Activated CD8-positive, alpha-beta T cell treated with anti-CD3 and anti-CD28 coated beads, Interleukin-2, amount 10 ng/mL, durations not matched to agents 7 days and 5 days (primary cell): Measurements from ENCODE around the gene GPD1L. TPM values are rescaled to one million over a fixed set of nuclear protein-coding genes. Genes with fewer than 3 reads are reported as not detected.

Experiments used
- ATAC-seq: fragments of 150-1000 bp; cut with Tn5 transposase; one replicate; pipeline ENCODE4 v1.10.0; 2021; ENCODE audit warnings: moderate library complexity
- CTCF ChIA-PET: fragments of 350-600 bp; sonication (Branson Sonifier 250); formaldehyde crosslinking; loops from one replicate; lab custom pipeline; 2021; ENCODE audit warnings: antibody characterized with exemption; lab: Charles Lee
- POLR2A ChIA-PET: fragments of 350-600 bp; sonication (Branson Sonifier 250); formaldehyde crosslinking; loops from one replicate; lab custom pipeline; 2021; ENCODE audit warnings: antibody characterized with exemption; lab: Charles Lee
- DNase-seq: peaks from one replicate; pipeline ENCODE4 v3.0.0-alpha.2; 2020
- H3K27ac Mint-ChIP-seq: one replicate; pipeline ENCODE4 v1.8.0; 2021; ENCODE audit warnings: mild to moderate bottlenecking, mixed read lengths
- H3K27me3 Mint-ChIP-seq: one replicate; pipeline ENCODE4 v1.8.0; 2021; ENCODE audit warnings: low read depth, mixed read lengths
- H3K36me3 Mint-ChIP-seq: one replicate; pipeline ENCODE4 v1.8.0; 2021; ENCODE audit warnings: low read depth, mixed read lengths
- H3K4me1 Mint-ChIP-seq: one replicate; pipeline ENCODE4 v1.8.0; 2021; ENCODE audit warnings: low read depth, mixed read lengths
- H3K4me3 Mint-ChIP-seq: one replicate; pipeline ENCODE4 v1.8.0; 2021; ENCODE audit warnings: mild to moderate bottlenecking, mixed read lengths
- H3K9me3 Mint-ChIP-seq: one replicate; pipeline ENCODE4 v1.8.0; 2022; ENCODE audit warnings: mixed read lengths; ENCODE audit not compliant: insufficient read depth
- total RNA-seq, 2 experiments: library from RNA; stranded (reverse); gene quantifications; one replicate each; pipeline ENCODE4 v1.2.3, GENCODE V29; 2021

Gene GPD1L
- total RNA-seq, 2 experiments from 2014 or later = 33.8 to 37.0 TPM

DNA sequence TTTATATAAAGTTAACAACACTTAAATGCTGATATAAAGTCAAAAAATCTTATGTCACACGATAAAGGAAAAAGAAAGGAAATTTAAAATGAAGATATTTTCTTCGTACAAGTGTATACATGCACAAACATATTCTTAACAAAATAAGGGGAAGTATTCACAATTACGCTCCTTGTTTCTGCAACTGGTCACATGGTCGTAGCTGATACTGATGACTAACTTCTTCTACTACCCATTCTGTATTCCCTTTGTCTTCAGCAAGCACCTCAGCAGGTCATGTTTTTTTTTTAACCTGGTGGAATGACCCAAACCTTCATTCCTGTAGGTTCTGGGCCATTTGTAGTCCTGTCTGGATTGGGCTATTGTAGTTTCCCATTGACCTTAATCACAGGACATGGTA is 102.0 kb downstream of the GPD1L start:
- ATAC-seq (no peak), DNase-seq (no peak)
- Mint-ChIP-seq H3K27ac (no peak overlapping the region), H3K27me3 (peaks cover 8% of the 10 kb centered on the region), H3K9me3 (no peaks in the 10 kb centered on the region), H3K36me3 (no peaks in the 10 kb centered on the region), H3K4me3 (no peak overlapping the region), H3K4me1 (no peaks in the 10 kb centered on the region)
- CTCF ChIA-PET = no interaction called here
- POLR2A ChIA-PET = no interaction called here

DNA sequence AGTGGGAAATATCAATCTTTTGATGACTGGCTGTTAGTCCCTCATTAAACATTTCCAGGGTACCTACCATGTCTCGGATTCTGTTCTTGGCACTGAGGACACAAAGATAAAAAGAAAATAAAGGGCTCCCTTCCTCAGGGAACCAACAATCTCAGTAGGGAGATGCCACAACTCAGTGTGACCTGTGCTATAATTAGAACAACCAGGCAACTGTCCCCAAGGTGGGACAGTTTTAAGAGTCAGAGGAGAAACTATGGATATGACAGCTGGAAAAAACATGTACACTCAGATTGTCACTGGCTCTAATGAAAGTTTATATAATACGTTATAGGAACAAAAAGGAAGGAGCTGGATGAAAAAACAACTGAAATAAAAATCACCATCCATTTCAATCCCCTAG is 108.8 kb downstream of the GPD1L start:
- Mint-ChIP-seq H3K36me3 (no peaks in the 10 kb centered on the region), H3K27ac (no peak overlapping the region), H3K9me3 (no peaks in the 10 kb centered on the region), H3K4me3 (no peak overlapping the region), H3K4me1 (no peaks in the 10 kb centered on the region), H3K27me3 (peaks cover 5% of the 10 kb centered on the region)
- ChIA-PET CTCF (no interaction called here), POLR2A (no interaction called here)
- ATAC-seq (no peak), DNase-seq (no peak)

DNA sequence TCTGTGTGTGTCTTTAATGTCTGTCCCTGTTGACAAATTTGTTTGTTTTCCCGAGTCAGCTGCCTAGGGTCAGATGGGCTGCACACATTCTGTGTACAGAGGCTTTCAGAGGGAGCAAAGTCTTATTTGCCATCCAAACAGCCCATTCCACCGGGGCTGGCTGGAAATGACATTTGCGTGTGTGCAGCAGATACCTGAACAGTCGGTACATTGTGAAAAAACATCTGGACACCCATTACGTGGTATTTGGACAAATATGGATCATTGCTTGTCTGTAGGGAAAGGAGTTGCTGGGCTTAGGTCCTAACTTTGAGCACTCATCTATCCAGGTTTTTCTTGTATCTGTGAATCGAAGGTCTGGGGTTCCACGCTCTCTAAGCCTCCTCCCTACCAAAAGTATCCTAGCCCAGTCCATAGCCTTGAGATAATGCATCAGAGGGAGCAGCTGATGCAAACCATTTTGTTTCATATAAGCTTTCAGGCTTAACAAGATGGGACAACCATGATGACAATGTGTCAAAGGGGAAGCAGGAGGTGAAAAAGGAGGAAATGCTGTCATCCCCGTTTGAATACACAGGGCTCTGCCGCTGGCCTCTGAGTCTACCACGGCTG is 109.9 kb downstream of the GPD1L start:
- H3K4me1 Mint-ChIP-seq = no peaks in the 10 kb centered on the region
- H3K4me3 Mint-ChIP-seq = no peak overlapping the region
- no peak overlapping the region for H3K27ac Mint-ChIP-seq
- DNase-seq (no peak), ATAC-seq (no peak)
- POLR2A ChIA-PET = no interaction called here
- peaks cover 5% of the 10 kb centered on the region for H3K27me3 Mint-ChIP-seq
- no peaks in the 10 kb centered on the region for H3K36me3 Mint-ChIP-seq
- no peaks in the 10 kb centered on the region for H3K9me3 Mint-ChIP-seq
- CTCF ChIA-PET = no interaction called here

DNA sequence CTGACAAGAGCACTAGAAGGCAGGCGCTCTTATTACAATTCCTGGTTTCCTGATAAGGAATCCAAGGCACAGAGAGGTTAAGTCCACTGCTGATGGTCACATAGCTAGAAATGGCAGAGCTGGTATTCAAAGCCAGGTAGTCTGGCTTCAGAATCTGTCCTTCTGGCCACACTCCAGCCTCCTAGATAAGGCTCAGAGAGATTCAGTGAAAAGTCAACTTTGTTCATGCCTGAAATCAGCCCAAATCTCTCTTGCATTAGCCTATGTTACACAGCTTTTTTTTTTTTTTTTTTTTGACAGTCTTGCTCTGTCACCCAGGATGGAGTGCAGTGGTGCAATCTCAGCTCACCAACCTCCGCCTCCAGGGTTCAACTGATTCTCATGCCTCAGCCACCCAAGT is 110.9 kb downstream of the GPD1L start:
- ChIA-PET POLR2A (no interaction called here), CTCF (no interaction called here)
- Mint-ChIP-seq H3K4me3 (no peak overlapping the region), H3K4me1 (peaks cover 4% of the 10 kb centered on the region), H3K27ac (no peak overlapping the region), H3K27me3 (peaks cover 5% of the 10 kb centered on the region), H3K36me3 (no peaks in the 10 kb centered on the region), H3K9me3 (no peaks in the 10 kb centered on the region)
- ATAC-seq (no peak), DNase-seq (no peak)

Other genes with a start within 250 kb of the GPD1L start
- gene OSBPL10, start 125.4 kb upstream of the GPD1L start, total RNA-seq = under 1 TPM; 0.05 to 0.53 TPM
- not detected for gene ZNF860, start 124.9 kb upstream of the GPD1L start, total RNA-seq
- 1 to 10 TPM; 2.1 TPM for gene CMTM8, start 132.1 kb downstream of the GPD1L start, total RNA-seq